GM23248 (cell line): ENCODE measurements around the gene ZBTB20.

Experiments
- EZH2 ChIP-seq: fragments of 200-600 bp; sonication (generic); IDR thresholded peaks from 2 replicates; pipeline ENCODE4 v1.6.1; 2018; ENCODE audit warnings: antibody characterized with exemption, mild to moderate bottlenecking; ENCODE audit not compliant: insufficient read depth, poor library complexity, severe bottlenecking
- EZH2phosphoT487 ChIP-seq: fragments of 200-600 bp; sonication (generic); IDR thresholded peaks from 2 replicates; pipeline ENCODE4 v1.6.1; 2018; ENCODE audit warnings: antibody characterized with exemption, moderate library complexity, mild to moderate bottlenecking, low read depth; ENCODE audit not compliant: insufficient read depth

DNA sequence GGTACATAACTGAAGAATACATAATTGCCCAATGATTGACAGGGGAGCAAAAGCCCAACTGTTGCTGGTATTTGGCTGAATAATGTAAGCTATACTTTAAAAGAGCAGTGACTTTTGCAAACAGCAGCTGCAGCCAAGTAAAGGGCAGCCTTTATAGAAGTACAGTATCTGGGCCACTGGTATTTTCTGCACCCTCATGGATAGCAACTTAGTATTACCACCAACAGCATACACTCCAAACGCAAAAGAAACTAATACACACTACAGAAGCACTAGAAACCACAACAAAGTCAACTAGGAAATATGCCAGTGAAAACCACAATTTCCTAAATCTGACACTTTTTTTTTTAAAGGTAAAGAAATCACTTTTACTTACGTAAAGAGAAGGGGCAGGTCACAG lies 647.1 kb downstream of the ZBTB20 start:
- no peak for TF ChIP-seq EZH2
- TF ChIP-seq EZH2phosphoT487, result no peak
